Gastrocnemius medialis (tissue), 4 donors: ENCODE results near the gene PLEKHM1.
"Not testable (repeated sequence)": the region's sequence is repeated elsewhere in the genome, so short reads cannot be mapped to it uniquely, and the experiment has no call there.

Experiments
- POLR2A ChIP-seq, 2 donors: fragments of 450-650 bp; IDR thresholded peaks; one replicate each; pipeline ENCODE4 v1.6.1; 2017; ENCODE audit warnings: antibody characterized with exemption in 2 of 2, mild to moderate bottlenecking in 2 of 2, moderate library complexity in 2 of 2
- TF ChIP-seq, protein P1 (sequence below), 5 experiments: fragments of 450-650 bp in 3 of 5; fragments of 200-600 bp in 2 of 5; sonication (generic) in 2 of 5; IDR thresholded peaks in 4 of 5; conservative IDR thresholded peaks in 1 of 5; 1 replicate in 4 of 5; 2 replicates in 1 of 5; pipeline ENCODE4 v1.5.1; 2016 to 2019; ENCODE audit warnings: antibody characterized with exemption in 5 of 5, mild to moderate bottlenecking in 3 of 5, moderate library complexity in 3 of 5

DNA sequence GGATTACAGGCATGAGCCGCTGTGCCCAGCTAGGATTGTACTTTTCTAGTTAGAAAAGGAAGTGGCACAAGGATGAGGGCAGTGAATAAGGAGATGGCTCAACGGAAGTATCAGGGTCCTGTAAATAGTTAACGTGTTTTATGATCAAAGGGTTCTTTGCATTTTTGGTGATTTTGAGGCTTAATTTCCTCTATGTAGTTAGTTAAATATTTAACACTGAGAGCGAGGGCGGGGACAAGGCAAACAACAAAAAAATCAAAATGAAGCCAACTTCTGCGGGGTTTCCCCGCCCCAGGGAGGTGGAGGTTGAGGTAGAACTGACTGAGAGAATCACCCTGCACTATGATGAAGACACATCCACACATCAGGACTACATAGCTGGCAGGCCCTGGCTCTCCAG is 42.5 kb downstream of the PLEKHM1 start:
- TF ChIP-seq, protein P1, sequence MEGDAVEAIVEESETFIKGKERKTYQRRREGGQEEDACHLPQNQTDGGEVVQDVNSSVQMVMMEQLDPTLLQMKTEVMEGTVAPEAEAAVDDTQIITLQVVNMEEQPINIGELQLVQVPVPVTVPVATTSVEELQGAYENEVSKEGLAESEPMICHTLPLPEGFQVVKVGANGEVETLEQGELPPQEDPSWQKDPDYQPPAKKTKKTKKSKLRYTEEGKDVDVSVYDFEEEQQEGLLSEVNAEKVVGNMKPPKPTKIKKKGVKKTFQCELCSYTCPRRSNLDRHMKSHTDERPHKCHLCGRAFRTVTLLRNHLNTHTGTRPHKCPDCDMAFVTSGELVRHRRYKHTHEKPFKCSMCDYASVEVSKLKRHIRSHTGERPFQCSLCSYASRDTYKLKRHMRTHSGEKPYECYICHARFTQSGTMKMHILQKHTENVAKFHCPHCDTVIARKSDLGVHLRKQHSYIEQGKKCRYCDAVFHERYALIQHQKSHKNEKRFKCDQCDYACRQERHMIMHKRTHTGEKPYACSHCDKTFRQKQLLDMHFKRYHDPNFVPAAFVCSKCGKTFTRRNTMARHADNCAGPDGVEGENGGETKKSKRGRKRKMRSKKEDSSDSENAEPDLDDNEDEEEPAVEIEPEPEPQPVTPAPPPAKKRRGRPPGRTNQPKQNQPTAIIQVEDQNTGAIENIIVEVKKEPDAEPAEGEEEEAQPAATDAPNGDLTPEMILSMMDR (IDR thresholded peaks at IDR 0.05 in 4 of 5, conservative IDR thresholded peaks at IDR 0.05 in 1 of 5): not testable (repeated sequence)
- TF ChIP-seq POLR2A (IDR thresholded peaks at IDR 0.05): not testable (repeated sequence)
